A673 (cell line): ENCODE results near the gene ODF2L.

Experiments used
- EZH2 ChIP-seq: fragments of 200-600 bp; sonication (generic); IDR thresholded peaks from 2 replicates; pipeline ENCODE4 v1.6.1; 2017; ENCODE audit warnings: borderline replicate concordance, low read depth, mild to moderate bottlenecking, mixed read lengths, antibody characterized with exemption, low read length; ENCODE audit not compliant: poor library complexity, severe bottlenecking
- TF ChIP-seq, protein P1 (sequence below): fragments of 300-800, 200-600 bp; sonication (generic); conservative IDR thresholded peaks from 2 replicates; pipeline ENCODE4 v1.5.1; 2017; ENCODE audit warnings: low read depth, mild to moderate bottlenecking, antibody characterized with exemption, low read length, moderate library complexity, mixed read lengths

- TF ChIP-seq, protein P1, sequence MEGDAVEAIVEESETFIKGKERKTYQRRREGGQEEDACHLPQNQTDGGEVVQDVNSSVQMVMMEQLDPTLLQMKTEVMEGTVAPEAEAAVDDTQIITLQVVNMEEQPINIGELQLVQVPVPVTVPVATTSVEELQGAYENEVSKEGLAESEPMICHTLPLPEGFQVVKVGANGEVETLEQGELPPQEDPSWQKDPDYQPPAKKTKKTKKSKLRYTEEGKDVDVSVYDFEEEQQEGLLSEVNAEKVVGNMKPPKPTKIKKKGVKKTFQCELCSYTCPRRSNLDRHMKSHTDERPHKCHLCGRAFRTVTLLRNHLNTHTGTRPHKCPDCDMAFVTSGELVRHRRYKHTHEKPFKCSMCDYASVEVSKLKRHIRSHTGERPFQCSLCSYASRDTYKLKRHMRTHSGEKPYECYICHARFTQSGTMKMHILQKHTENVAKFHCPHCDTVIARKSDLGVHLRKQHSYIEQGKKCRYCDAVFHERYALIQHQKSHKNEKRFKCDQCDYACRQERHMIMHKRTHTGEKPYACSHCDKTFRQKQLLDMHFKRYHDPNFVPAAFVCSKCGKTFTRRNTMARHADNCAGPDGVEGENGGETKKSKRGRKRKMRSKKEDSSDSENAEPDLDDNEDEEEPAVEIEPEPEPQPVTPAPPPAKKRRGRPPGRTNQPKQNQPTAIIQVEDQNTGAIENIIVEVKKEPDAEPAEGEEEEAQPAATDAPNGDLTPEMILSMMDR, result no peak
- TF ChIP-seq EZH2, result no peak
Observed at GRCh38 chr1:86317926-86318325, 78.2 kb downstream of the ODF2L start.
